A549 (cell line): Measurements from ENCODE around the gene PADI2. TPM values are rescaled to one million over a fixed set of nuclear protein-coding genes. Genes with fewer than 3 reads are reported as not detected.

Experiments
- ATAC-seq, 2 experiments: fragments of 200-7000 bp in 1 of 2; fragments of >200 bp in 1 of 2; cut with Nextera tagmentation in 1 of 2; cut with Tn5 transposase in 1 of 2; 3 replicates each; pipeline versions ENCODE4 v1.8.0 to v1.9.1; 2018 to 2020; ENCODE audit warnings: mild to moderate bottlenecking in 1 of 2, moderate library complexity in 1 of 2
- CTCF ChIA-PET: fragments of 300-600 bp; sonication (Branson Sonifier 250); formaldehyde crosslinking; extraction: SDS; loops from one replicate; lab custom pipeline; 2021; ENCODE audit warnings: antibody characterized with exemption, inconsistent platforms; lab: Yijun Ruan, JAX
- POLR2A ChIA-PET: fragments of 350-600 bp; formaldehyde crosslinking; extraction: SDS; loops from one replicate; lab custom pipeline; 2021; ENCODE audit warnings: antibody characterized with exemption, inconsistent platforms; lab: Yijun Ruan, JAX
- DNase-seq, 2 experiments: peaks; one replicate each; pipeline versions ENCODE4 v3.0.0 to v3.0.0-alpha.2; 2011 to 2016; ENCODE audit warnings: low read depth in 1 of 2, low spot score in 1 of 2
- FAIRE-seq: peaks from 2 replicates; lab custom pipeline; 2011; peaks lifted over from hg19 to GRCh38; lab: Jason Lieb, UNC
- H3K27ac ChIP-seq, 2 experiments: fragments of >200 bp; sonication (Bioruptor Twin); formaldehyde crosslinking; 3 replicates each; pipeline ENCODE4 v1.5.1; 2016 to 2017
- H3K4me1 ChIP-seq: fragments of >200 bp; sonication (Bioruptor Twin); formaldehyde crosslinking; 3 replicates; pipeline ENCODE4 v1.6.1; 2016
- H3K4me2 ChIP-seq: fragments of >200 bp; sonication (Bioruptor Twin); formaldehyde crosslinking; 3 replicates; pipeline ENCODE4 v1.6.1; 2016
- H3K4me3 ChIP-seq: fragments of >200 bp; sonication (Bioruptor Twin); formaldehyde crosslinking; 3 replicates; pipeline ENCODE4 v1.5.1; 2016
- H3K9me3 ChIP-seq: fragments of >200 bp; sonication (Bioruptor Twin); formaldehyde crosslinking; 3 replicates; pipeline ENCODE4 v1.6.1; 2016
- ATOH8 ChIP-seq: fragments of 250-450 bp; sonication (Bioruptor Pico); IDR thresholded peaks from 2 replicates; pipeline ENCODE4 v1.5.0; 2020; ENCODE audit warnings: low read depth, mild to moderate bottlenecking, moderate library complexity
- CBX8 ChIP-seq: fragments of 200-600 bp; sonication (generic); IDR thresholded peaks from 2 replicates; pipeline ENCODE4 v1.6.1; 2016
- CHD2 ChIP-seq: fragments of 150-350 bp; IDR thresholded peaks from 2 replicates; pipeline ENCODE4 v1.6.1; 2014; ENCODE audit warnings: low read length; ENCODE audit not compliant: partially characterized antibody
- CHD4 ChIP-seq: fragments of 200-600 bp; sonication (generic); IDR thresholded peaks from 2 replicates; pipeline ENCODE4 v1.6.1; 2016; ENCODE audit warnings: antibody characterized with exemption, mild to moderate bottlenecking, borderline replicate concordance
- ELK1 ChIP-seq: fragments of 150-350 bp; IDR thresholded peaks from 2 replicates; pipeline ENCODE4 v1.6.1; 2014; ENCODE audit warnings: low read depth, mild to moderate bottlenecking, low read length
- EP300 ChIP-seq, 2 experiments: fragments of >200 bp; sonication (Bioruptor Twin); formaldehyde crosslinking; IDR thresholded peaks; 2 replicates in 1 of 2; 3 replicates in 1 of 2; pipeline ENCODE4 v1.6.1; 2016 to 2017
- HDAC2 ChIP-seq: fragments of 200-600 bp; sonication (generic); IDR thresholded peaks from 2 replicates; pipeline ENCODE4 v1.6.1; 2016
- HEYL ChIP-seq: fragments of 250-450 bp; sonication (Bioruptor Pico); IDR thresholded peaks from 2 replicates; pipeline ENCODE4 v1.8.0; 2021; ENCODE audit warnings: mild to moderate bottlenecking, moderate library complexity
- HOXB5 ChIP-seq: fragments of 250-450 bp; sonication (Bioruptor Pico); IDR thresholded peaks from 2 replicates; pipeline ENCODE4 v1.5.0; 2020; ENCODE audit warnings: mild to moderate bottlenecking, moderate library complexity
- JUNB ChIP-seq: fragments of >200 bp; sonication (Bioruptor Twin); formaldehyde crosslinking; IDR thresholded peaks from 2 replicates; pipeline ENCODE4 v1.6.1; 2016
- KDM5A ChIP-seq: fragments of 200-600 bp; sonication (generic); IDR thresholded peaks from 2 replicates; pipeline ENCODE4 v1.6.1; 2016; ENCODE audit warnings: antibody characterized with exemption, mild to moderate bottlenecking
- MYC ChIP-seq: IDR thresholded peaks from 2 replicates; pipeline ENCODE4 v1.6.1; 2012; ENCODE audit warnings: mild to moderate bottlenecking, inconsistent platforms, low read length, improper control_type of control experiment, borderline replicate concordance
- NR3C1 ChIP-seq: fragments of >200 bp; sonication (Bioruptor Twin); formaldehyde crosslinking; IDR thresholded peaks from 3 replicates; pipeline ENCODE4 v1.6.1; 2017
- POLR2A ChIP-seq: IDR thresholded peaks from 2 replicates; pipeline ENCODE4 v1.6.1; 2012; ENCODE audit warnings: mild to moderate bottlenecking, low read length
- RAD21 ChIP-seq, 2 experiments: fragments of >200 bp in 1 of 2; sonication (Bioruptor Twin) in 1 of 2; formaldehyde crosslinking in 1 of 2; IDR thresholded peaks in 1 of 2; conservative IDR thresholded peaks in 1 of 2; 2 replicates in 1 of 2; 3 replicates in 1 of 2; pipeline ENCODE4 v1.6.1; 2012 to 2018; ENCODE audit warnings: inconsistent platforms in 1 of 2
- RFX5 ChIP-seq: fragments of 450-650 bp; IDR thresholded peaks from 2 replicates; pipeline ENCODE4 v1.7.1; 2014; ENCODE audit warnings: antibody characterized with exemption, mild to moderate bottlenecking, moderate library complexity
- SREBF2 ChIP-seq: fragments of 450-650 bp; IDR thresholded peaks from 2 replicates; pipeline ENCODE4 v1.6.1; 2014; ENCODE audit warnings: mild to moderate bottlenecking, moderate library complexity
- ZNF302 ChIP-seq: fragments of 250-450 bp; sonication (Bioruptor Pico); IDR thresholded peaks from 2 replicates; pipeline ENCODE4 v1.9.0; 2021; ENCODE audit warnings: inconsistent platforms, mild to moderate bottlenecking, moderate library complexity
- WGBS: methylation state at CpG from one replicate; pipeline ENCODE4 v1.1.6; 2017; ENCODE audit errors: missing lambda C conversion rate; 5-methylcytosine and 5-hydroxymethylcytosine counted together
- polyA plus RNA-seq, 4 experiments: library from polyadenylated mRNA; depleted of rRNA in 3 of 4; stranded (reverse); fragments of >200 nt; fragmentation: RNase III in 1 of 4; extraction: RNeasy Plus Mini Kit Qiagen cat#74134 plus additional on column Dnase treatment in 1 of 4; gene quantifications; 2 replicates in 3 of 4; 3 replicates in 1 of 4; pipeline ENCODE4 v1.2.3, GENCODE V29; 2011 to 2017
- TF ChIP-seq, protein P1 (sequence below): fragments of >200 bp; sonication (Bioruptor Twin); formaldehyde crosslinking; IDR thresholded peaks from 2 replicates; pipeline ENCODE4 v1.6.1; 2016
- TF ChIP-seq, protein P2 (sequence below): fragments of >200 bp; sonication (Bioruptor Twin); formaldehyde crosslinking; IDR thresholded peaks from 3 replicates; pipeline ENCODE4 v1.5.1; 2016
- TF ChIP-seq, protein P3 (sequence below): fragments of 250-450 bp; sonication (Bioruptor Pico); IDR thresholded peaks from 2 replicates; pipeline ENCODE4 v1.5.0; 2021; ENCODE audit warnings: mild to moderate bottlenecking, moderate library complexity, borderline replicate concordance
- TF ChIP-seq, protein P4 (sequence below): IDR thresholded peaks from 2 replicates; pipeline ENCODE4 v1.6.1; 2012

PADI2 gene
- polyA plus RNA-seq, 2 of the 4 experiments (the other 2 are of a cell fraction) = 1.1 to 1.3 TPM

- H3K4me2 ChIP-seq = no peak overlapping the region
- H3K4me3 ChIP-seq = no peak overlapping the region
- 89% methylated on average over 5 of the region's 5 CpGs for WGBS
- no peaks in the 10 kb centered on the region for H3K9me3 ChIP-seq
- DNase-seq = no peak
- ChIA-PET POLR2A (no interaction called here), CTCF (interaction anchor here (0.5 to 3.5 kb wide), 4 partner anchors 19 to 417 kb away, joined by 3 to 15 read pairs (median 3); no protein-coding TSS in a partner anchor)
- no peak for FAIRE-seq
- no peak for TF ChIP-seq CBX8
- no peak for TF ChIP-seq RAD21 (conservative IDR thresholded peaks at IDR 0.05 in 1 of 2, IDR thresholded peaks at IDR 0.05 in 1 of 2)
- no peak for TF ChIP-seq EP300 (IDR thresholded peaks at IDR 0.05)
- TF ChIP-seq MYC = no peak
- no peak for TF ChIP-seq NR3C1
- TF ChIP-seq CHD4 = no peak
- TF ChIP-seq, protein P1, sequence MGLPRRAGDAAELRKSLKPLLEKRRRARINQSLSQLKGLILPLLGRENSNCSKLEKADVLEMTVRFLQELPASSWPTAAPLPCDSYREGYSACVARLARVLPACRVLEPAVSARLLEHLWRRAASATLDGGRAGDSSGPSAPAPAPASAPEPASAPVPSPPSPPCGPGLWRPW = no peak
- no peak for TF ChIP-seq CHD2
- TF ChIP-seq, protein P2, sequence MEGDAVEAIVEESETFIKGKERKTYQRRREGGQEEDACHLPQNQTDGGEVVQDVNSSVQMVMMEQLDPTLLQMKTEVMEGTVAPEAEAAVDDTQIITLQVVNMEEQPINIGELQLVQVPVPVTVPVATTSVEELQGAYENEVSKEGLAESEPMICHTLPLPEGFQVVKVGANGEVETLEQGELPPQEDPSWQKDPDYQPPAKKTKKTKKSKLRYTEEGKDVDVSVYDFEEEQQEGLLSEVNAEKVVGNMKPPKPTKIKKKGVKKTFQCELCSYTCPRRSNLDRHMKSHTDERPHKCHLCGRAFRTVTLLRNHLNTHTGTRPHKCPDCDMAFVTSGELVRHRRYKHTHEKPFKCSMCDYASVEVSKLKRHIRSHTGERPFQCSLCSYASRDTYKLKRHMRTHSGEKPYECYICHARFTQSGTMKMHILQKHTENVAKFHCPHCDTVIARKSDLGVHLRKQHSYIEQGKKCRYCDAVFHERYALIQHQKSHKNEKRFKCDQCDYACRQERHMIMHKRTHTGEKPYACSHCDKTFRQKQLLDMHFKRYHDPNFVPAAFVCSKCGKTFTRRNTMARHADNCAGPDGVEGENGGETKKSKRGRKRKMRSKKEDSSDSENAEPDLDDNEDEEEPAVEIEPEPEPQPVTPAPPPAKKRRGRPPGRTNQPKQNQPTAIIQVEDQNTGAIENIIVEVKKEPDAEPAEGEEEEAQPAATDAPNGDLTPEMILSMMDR = no peak
- TF ChIP-seq, protein P3, sequence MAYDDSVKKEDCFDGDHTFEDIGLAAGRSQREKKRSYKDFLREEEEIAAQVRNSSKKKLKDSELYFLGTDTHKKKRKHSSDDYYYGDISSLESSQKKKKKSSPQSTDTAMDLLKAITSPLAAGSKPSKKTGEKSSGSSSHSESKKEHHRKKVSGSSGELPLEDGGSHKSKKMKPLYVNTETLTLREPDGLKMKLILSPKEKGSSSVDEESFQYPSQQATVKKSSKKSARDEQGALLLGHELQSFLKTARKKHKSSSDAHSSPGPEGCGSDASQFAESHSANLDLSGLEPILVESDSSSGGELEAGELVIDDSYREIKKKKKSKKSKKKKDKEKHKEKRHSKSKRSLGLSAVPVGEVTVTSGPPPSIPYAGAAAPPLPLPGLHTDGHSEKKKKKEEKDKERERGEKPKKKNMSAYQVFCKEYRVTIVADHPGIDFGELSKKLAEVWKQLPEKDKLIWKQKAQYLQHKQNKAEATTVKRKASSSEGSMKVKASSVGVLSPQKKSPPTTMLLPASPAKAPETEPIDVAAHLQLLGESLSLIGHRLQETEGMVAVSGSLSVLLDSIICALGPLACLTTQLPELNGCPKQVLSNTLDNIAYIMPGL = no peak
- TF ChIP-seq ELK1 = no peak
- TF ChIP-seq SREBF2 = no peak
- TF ChIP-seq, protein P4, sequence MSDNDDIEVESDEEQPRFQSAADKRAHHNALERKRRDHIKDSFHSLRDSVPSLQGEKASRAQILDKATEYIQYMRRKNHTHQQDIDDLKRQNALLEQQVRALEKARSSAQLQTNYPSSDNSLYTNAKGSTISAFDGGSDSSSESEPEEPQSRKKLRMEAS = no peak
- TF ChIP-seq, all 56 proteins: peak for 0
- Histone ChIP-seq H3K27ac (no peak overlapping the region), H3K4me1 (no peaks in the 10 kb centered on the region)
- no peak for ATAC-seq
These were observed 91.8 kb downstream of the PADI2 start for GRCh38 chr1:17027403-17027802.

DNA sequence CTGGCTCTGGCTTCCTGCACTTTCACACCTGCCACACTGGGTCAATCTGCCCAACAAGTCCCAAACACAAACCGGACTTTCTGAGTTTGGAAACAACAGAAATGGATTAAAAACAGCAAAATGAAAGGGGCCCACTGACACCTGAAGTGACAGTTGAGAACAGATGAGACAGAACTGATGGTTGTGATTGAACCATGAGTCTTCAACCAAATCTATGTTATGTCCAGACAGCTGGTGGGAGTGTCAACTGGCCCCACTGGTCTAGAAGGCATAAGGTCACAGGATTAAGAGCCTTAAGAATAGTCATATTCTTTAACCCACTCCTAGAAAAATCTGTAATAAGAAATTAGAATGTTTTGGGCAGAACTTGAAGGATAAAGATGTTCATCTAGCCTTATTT lies 94.5 kb downstream of the PADI2 start:
- Histone ChIP-seq H3K4me3 (no peak overlapping the region), H3K4me2 (no peak overlapping the region), H3K27ac (no peak overlapping the region), H3K4me1 (no peaks in the 10 kb centered on the region), H3K9me3 (no peaks in the 10 kb centered on the region)
- FAIRE-seq (no peak), DNase-seq (no peak), ATAC-seq (no peak)
- TF ChIP-seq ATOH8 (CRISPR knock-in tag) (no peak), KDM5A (no peak), NR3C1 (no peak), JUNB (no peak), EP300 (IDR thresholded peaks at IDR 0.05) (no peak), RFX5 (no peak), SREBF2 (no peak), RAD21 (conservative IDR thresholded peaks at IDR 0.05 in 1 of 2, IDR thresholded peaks at IDR 0.05 in 1 of 2) (no peak), HOXB5 (CRISPR knock-in tag) (no peak), ZNF302 (no peak), MYC (no peak), HDAC2 (no peak), HEYL (CRISPR knock-in tag) (no peak), POLR2A (no peak)
- TF ChIP-seq, protein P3 = no peak
- TF ChIP-seq, protein P2 = no peak
- TF ChIP-seq, protein P4 = no peak
- CTCF ChIA-PET = interaction anchor here (1.0 to 1.8 kb wide), 2 partner anchors 24 to 210 kb away, joined by 3 read pairs; no protein-coding TSS in a partner anchor
- POLR2A ChIA-PET = no interaction called here
- 89% methylated on average over 1 of the region's 1 CpG for WGBS
